Measurements from ENCODE around the gene TLR8. TPM values are rescaled to one million over a fixed set of nuclear protein-coding genes. Genes with fewer than 3 reads are reported as not detected.
A peak's percentile ranks its signal among the peaks of the same experiment; 100 is the strongest.

The TLR8 gene
- total RNA-seq, 2 donors from 2014 or later = 0.35 to 1.6 TPM

DNA sequence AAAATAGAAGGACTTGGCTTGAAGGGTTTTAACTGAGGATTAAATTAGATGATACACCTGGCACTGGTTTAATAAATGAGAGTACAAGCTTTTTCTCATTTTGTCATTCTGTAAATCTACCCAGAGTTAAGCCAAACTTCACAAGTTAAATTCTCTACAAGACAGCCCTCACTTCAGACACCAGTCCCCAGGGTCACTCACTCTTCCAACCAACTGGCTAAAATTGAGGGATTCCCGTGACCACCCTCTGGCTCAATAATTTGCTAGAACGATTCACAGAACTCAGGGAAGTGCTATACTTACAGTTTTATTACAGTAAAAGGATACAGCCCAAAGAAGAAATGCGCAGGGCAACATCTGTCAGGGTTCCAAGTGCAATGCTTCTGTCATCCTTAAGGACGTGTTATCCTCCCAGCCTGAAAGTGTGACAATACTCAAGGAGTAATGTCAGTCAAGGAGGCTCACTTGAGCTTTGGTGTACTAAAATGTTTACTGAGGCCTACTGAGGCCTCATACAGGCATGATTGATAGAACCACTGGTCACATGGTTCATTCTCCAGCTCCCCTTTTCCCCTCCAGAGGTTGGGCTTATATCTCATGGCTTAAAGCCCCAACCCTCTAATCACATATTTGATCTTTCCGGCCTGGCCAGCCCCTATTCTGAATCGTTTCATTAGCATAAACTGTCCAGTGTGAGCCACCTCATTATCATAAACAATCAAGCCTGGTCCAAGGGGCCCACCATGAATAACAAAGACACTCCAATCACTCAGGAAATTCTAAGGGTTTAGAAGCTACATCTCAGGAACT, 58.9 kb downstream of the TLR8 start:
- H3K4me1 ChIP-seq = no peaks in the 10 kb centered on the region
- DNase-seq = no peak
- H3K9me3 ChIP-seq = no peaks in the 10 kb centered on the region
- H3K27me3 ChIP-seq = no peaks in the 10 kb centered on the region
- no peak overlapping the region for H3K4me3 ChIP-seq
- intact Hi-C loops (cut with DNase I) = no loop called here
- no peak overlapping the region for H3K9ac ChIP-seq (ENCODE audit: low read depth in 2 of 2, low read length in 2 of 2)
- no peaks in the 10 kb centered on the region for H3K36me3 ChIP-seq
- H3K27ac ChIP-seq = no peak overlapping the region
- TF ChIP-seq, protein P1, sequence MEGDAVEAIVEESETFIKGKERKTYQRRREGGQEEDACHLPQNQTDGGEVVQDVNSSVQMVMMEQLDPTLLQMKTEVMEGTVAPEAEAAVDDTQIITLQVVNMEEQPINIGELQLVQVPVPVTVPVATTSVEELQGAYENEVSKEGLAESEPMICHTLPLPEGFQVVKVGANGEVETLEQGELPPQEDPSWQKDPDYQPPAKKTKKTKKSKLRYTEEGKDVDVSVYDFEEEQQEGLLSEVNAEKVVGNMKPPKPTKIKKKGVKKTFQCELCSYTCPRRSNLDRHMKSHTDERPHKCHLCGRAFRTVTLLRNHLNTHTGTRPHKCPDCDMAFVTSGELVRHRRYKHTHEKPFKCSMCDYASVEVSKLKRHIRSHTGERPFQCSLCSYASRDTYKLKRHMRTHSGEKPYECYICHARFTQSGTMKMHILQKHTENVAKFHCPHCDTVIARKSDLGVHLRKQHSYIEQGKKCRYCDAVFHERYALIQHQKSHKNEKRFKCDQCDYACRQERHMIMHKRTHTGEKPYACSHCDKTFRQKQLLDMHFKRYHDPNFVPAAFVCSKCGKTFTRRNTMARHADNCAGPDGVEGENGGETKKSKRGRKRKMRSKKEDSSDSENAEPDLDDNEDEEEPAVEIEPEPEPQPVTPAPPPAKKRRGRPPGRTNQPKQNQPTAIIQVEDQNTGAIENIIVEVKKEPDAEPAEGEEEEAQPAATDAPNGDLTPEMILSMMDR (IDR thresholded peaks at IDR 0.05) = no peak

GRCh38 chrX:12966151-12966550, 59.7 kb downstream of the TLR8 start:
- H3K4me1 ChIP-seq = no peaks in the 10 kb centered on the region
- H3K27me3 ChIP-seq = no peaks in the 10 kb centered on the region
- DNase-seq = no peak
- intact Hi-C loops (cut with DNase I) = no loop called here
- H3K9ac ChIP-seq (ENCODE audit: low read depth in 2 of 2, low read length in 2 of 2) = no peak overlapping the region
- H3K27ac ChIP-seq = no peak overlapping the region
- TF ChIP-seq, protein P1 (IDR thresholded peaks at IDR 0.05) = no peak
- H3K9me3 ChIP-seq = no peaks in the 10 kb centered on the region
- no peaks in the 10 kb centered on the region for H3K36me3 ChIP-seq
- H3K4me3 ChIP-seq = no peak overlapping the region

DNA sequence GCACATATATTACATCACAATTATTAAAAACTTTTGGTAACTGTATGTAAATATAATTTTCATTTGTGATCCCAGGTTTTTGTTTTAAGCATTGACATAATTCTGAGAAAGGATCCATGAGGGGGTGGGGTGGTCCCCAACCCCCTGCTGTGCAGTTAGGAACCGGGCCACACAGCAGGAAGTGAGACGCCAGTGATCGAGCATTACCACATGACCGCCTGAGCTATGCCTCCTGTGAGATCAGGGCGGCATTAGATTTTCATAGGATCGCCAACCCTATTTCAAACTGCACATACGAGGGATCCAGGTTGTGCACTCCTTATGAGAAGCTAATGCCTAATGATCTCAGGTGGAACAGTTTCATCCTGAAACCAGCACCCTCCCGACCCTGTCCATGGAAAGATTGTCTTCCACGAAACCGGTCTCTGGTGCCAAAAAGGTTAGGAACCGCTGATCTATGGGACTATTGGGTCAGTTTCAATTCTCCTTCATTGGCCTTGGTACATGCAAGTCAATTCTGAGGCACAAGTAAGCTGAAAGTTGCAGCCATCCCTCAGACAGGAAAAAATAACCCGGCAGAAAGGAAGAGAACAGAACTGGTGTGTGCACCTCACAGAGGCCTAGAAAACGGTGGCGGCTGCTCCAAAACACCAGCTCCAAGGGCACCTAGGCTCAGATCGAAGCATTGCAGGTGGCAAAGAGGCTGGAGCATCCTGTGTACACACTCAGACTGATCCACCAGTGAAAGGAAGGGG, 61.5 kb downstream of the TLR8 start:
- peak overlapping the region; percentile 12 for H3K27ac ChIP-seq
- no peaks in the 10 kb centered on the region for H3K36me3 ChIP-seq
- DNase-seq = no peak
- H3K4me1 ChIP-seq = no peaks in the 10 kb centered on the region
- no peaks in the 10 kb centered on the region for H3K27me3 ChIP-seq
- intact Hi-C loops (cut with DNase I) = no loop called here
- H3K4me3 ChIP-seq = no peak overlapping the region
- H3K9me3 ChIP-seq = no peaks in the 10 kb centered on the region
- H3K9ac ChIP-seq (ENCODE audit: low read depth in 2 of 2, low read length in 2 of 2) = peak overlapping the region in 1 of 2 donors; percentile 3
- TF ChIP-seq, protein P1 (IDR thresholded peaks at IDR 0.05) = no peak

GRCh38 chrX:12970691-12971202, 64.3 kb downstream of the TLR8 start:
- Histone ChIP-seq H3K4me1 (no peaks in the 10 kb centered on the region), H3K9ac (ENCODE audit: low read depth in 2 of 2, low read length in 2 of 2) (peak overlapping the region; percentile 12 to 16), H3K27ac (peak overlapping the region; percentile 92), H3K9me3 (no peaks in the 10 kb centered on the region), H3K4me3 (no peak overlapping the region), H3K27me3 (no peaks in the 10 kb centered on the region), H3K36me3 (no peaks in the 10 kb centered on the region)
- TF ChIP-seq, protein P1 (IDR thresholded peaks at IDR 0.05) = no peak
- intact Hi-C loops (cut with DNase I) = loop anchor here (10.0 kb wide), 1 partner anchor 114 kb away; no protein-coding TSS in a partner anchor
- no peak for DNase-seq

GRCh38 chrX:12971282-12972003, 65.0 kb downstream of the TLR8 start:
- Histone ChIP-seq H3K9me3 (no peaks in the 10 kb centered on the region), H3K27me3 (no peaks in the 10 kb centered on the region), H3K4me3 (no peak overlapping the region), H3K9ac (ENCODE audit: low read depth in 2 of 2, low read length in 2 of 2) (peak overlapping the region in 1 of 2 donors; percentile 12), H3K27ac (peak overlapping the region; percentile 92), H3K4me1 (no peaks in the 10 kb centered on the region), H3K36me3 (no peaks in the 10 kb centered on the region)
- intact Hi-C loops (cut with DNase I) = loop anchor here (10.0 kb wide), 1 partner anchor 113 kb away; no protein-coding TSS in a partner anchor
- TF ChIP-seq, protein P1 (IDR thresholded peaks at IDR 0.05) = no peak
- DNase-seq = no peak
